HCT116 (cell line): ENCODE results near the gene THAP8.

ENCODE experiments used
- CTCF ChIP-seq, 3 experiments: fragments of 200-600 bp in 1 of 3; sonication (generic) in 1 of 3; IDR thresholded peaks in 2 of 3; conservative IDR thresholded peaks in 1 of 3; 2 replicates each; pipeline ENCODE4 v1.5.1; 2012 to 2017; ENCODE audit warnings: low read depth in 2 of 3, low read length in 2 of 3, antibody characterized with exemption in 1 of 3, borderline replicate concordance in 1 of 3, control low read depth in 1 of 3, mild to moderate bottlenecking in 1 of 3, mixed read lengths in 1 of 3, mixed run types in 1 of 3, moderate library complexity in 1 of 3; ENCODE audit not compliant: insufficient read depth in 1 of 3
- EZH2 ChIP-seq: fragments of 200-600 bp; sonication (generic); IDR thresholded peaks from 2 replicates; pipeline ENCODE4 v1.6.1; 2017; ENCODE audit warnings: antibody characterized with exemption, mixed run types
- MAX ChIP-seq: IDR thresholded peaks from 2 replicates; pipeline ENCODE4 v1.6.1; 2012
- POLR2A ChIP-seq: IDR thresholded peaks from 2 replicates; pipeline ENCODE4 v1.7.0; 2011; ENCODE audit warnings: borderline replicate concordance; ENCODE audit not compliant: insufficient read depth, insufficient read length; ENCODE audit errors: extremely low read depth

GRCh38 chr19:36025541-36025940 is 28.5 kb downstream of the THAP8 start:
- TF ChIP-seq EZH2 (no peak), POLR2A (no peak), CTCF (IDR thresholded peaks at IDR 0.05 in 2 of 3, conservative IDR thresholded peaks at IDR 0.05 in 1 of 3; ENCODE audit: borderline replicate concordance in 1 of 3, insufficient read depth in 1 of 3, low read depth in 2 of 3, low read length in 2 of 3) (no peak), MAX (no peak)
